ENCODE measurements around the gene LYRM4.

DNA sequence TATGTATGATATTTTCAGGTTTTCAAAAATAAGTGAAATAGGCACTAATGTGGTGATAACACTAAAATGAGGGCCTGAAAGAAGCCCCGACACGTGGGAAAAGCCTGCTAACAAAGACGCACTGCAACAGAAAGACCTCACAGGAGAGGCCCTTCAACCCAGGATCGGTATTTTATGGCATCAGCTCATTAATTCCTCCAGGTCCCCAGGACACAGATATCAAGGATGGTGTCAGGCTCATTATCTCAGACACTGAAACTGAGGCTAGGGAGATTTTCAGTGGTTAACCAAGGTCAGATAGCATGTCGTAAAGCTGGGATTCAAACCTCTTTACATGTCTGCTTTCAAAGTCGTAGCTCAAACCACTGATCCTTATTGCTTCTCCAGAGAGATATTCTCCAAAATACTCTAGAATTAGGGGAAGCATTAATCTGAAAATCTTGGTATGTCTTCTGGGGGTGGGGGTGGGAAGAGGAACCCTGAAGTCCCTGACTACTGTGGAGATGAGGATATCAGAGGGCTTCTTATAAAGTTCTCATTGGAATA, 111.5 kb downstream of the LYRM4 start:
- TF ChIP-seq CTCF (optimal IDR thresholded peaks at IDR 0.05 in 1 of 3, IDR thresholded peaks at IDR 0.05 in 1 of 3, conservative IDR thresholded peaks at IDR 0.05 in 1 of 3; ENCODE audit: extremely low read depth in 1 of 3, insufficient read depth in 2 of 3, low read length in 3 of 3) (no peak), EZH2 (IDR thresholded peaks at IDR 0.05; ENCODE audit: low read length) (no peak)
